ENCODE data around the gene R3HDM4.

GRCh38 chr19:901216-902092 is 11.6 kb downstream of the R3HDM4 start:
- TF ChIP-seq CTCF (IDR thresholded peaks at IDR 0.05; ENCODE audit: insufficient read depth, low read depth, low read length) (no peak), EZH2 (IDR thresholded peaks at IDR 0.05; ENCODE audit: insufficient read depth, low read length) (no peak)
